ENCODE data around the gene IPO7. TPM values are rescaled to one million over a fixed set of nuclear protein-coding genes. Genes with fewer than 3 reads are reported as not detected.
A peak's percentile ranks its signal among the peaks of the same experiment; 100 is the strongest.

The IPO7 gene
- total RNA-seq, 4 donors from 2014 or later = 126 to 150 (median 136) TPM

GRCh38 chr11:9462172-9462799 lies 77.8 kb downstream of the IPO7 start:
- WGBS, 2 donors (ENCODE audit: low coverage in 1 of 2) = 50 to 76% methylated on average over 2 to 16 of the region's 16 CpGs
- ATAC-seq = no peak
- no peak for TF ChIP-seq POLR2A (IDR thresholded peaks at IDR 0.05)
- TF ChIP-seq POLR2AphosphoS5 (IDR thresholded peaks at IDR 0.05) = no peak
- TF ChIP-seq, protein P1, sequence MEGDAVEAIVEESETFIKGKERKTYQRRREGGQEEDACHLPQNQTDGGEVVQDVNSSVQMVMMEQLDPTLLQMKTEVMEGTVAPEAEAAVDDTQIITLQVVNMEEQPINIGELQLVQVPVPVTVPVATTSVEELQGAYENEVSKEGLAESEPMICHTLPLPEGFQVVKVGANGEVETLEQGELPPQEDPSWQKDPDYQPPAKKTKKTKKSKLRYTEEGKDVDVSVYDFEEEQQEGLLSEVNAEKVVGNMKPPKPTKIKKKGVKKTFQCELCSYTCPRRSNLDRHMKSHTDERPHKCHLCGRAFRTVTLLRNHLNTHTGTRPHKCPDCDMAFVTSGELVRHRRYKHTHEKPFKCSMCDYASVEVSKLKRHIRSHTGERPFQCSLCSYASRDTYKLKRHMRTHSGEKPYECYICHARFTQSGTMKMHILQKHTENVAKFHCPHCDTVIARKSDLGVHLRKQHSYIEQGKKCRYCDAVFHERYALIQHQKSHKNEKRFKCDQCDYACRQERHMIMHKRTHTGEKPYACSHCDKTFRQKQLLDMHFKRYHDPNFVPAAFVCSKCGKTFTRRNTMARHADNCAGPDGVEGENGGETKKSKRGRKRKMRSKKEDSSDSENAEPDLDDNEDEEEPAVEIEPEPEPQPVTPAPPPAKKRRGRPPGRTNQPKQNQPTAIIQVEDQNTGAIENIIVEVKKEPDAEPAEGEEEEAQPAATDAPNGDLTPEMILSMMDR (IDR thresholded peaks at IDR 0.05) = no peak
- no peak for TF ChIP-seq EP300 (IDR thresholded peaks at IDR 0.05)

GRCh38 chr11:9462806-9463537 lies 78.5 kb downstream of the IPO7 start:
- no peak overlapping the region for H3K4me3 ChIP-seq
- peaks cover 0 to 32% (median 6%) of the 10 kb centered on the region in 3 donors for H3K4me1 ChIP-seq
- no peak for TF ChIP-seq POLR2A (IDR thresholded peaks at IDR 0.05)
- TF ChIP-seq POLR2AphosphoS5 (IDR thresholded peaks at IDR 0.05) = no peak
- peak overlapping the region; percentile 75 to 100 (median 94) for H3K27ac ChIP-seq
- no peaks in the 10 kb centered on the region for H3K27me3 ChIP-seq
- H3K36me3 ChIP-seq = no peaks in the 10 kb centered on the region
- H3K9me3 ChIP-seq = no peaks in the 10 kb centered on the region
- WGBS, 2 donors (ENCODE audit: low coverage in 1 of 2) = 82 to 87% methylated on average over 4 to 8 of the region's 8 CpGs
- no peak for ATAC-seq

More at GRCh38 chr11:9462172-9462799, 77.8 kb downstream of the IPO7 start:
- Histone ChIP-seq H3K4me3 (peak overlapping the region; percentile 41 to 76), H3K4me1 (peaks cover 0 to 32% (median 6%) of the 10 kb centered on the region in 3 donors), H3K9me3 (no peaks in the 10 kb centered on the region), H3K27me3 (no peaks in the 10 kb centered on the region), H3K27ac (peak overlapping the region; percentile 75 to 100 (median 94)), H3K36me3 (no peaks in the 10 kb centered on the region)

GRCh38 chr11:9470765-9471164 lies 86.3 kb downstream of the IPO7 start:
- Histone ChIP-seq H3K4me1 (no peaks in the 10 kb centered on the region), H3K4me3 (no peak overlapping the region), H3K27me3 (no peaks in the 10 kb centered on the region), H3K36me3 (peaks cover 0 to 57% of the 10 kb centered on the region in 2 donors), H3K27ac (no peak overlapping the region), H3K9me3 (no peaks in the 10 kb centered on the region)
- TF ChIP-seq POLR2A (IDR thresholded peaks at IDR 0.05) = no peak
- no peak for ATAC-seq
- 90 to 98% methylated on average over 4 of the region's 4 CpGs for WGBS, 2 donors (ENCODE audit: low coverage in 1 of 2)

DNA sequence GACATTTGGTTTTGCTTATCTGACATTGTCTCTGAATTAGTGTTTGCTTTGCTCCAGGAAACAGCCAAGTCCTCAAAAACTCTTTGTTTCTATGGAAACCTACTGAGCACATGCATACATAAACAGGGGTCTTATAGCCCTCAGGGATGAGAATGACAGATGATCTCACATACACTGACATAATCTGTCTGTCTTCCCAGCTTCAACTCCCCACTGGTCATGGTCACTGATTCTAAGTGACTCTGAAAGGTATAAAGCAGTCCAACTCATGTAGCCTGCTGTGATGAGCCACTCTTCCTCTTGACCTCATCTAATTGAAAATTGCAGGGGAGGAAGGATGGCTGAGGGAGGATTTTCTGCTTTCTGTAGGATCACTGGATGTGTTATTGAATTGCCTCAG lies 89.0 kb downstream of the IPO7 start:
- peaks cover 0 to 82% of the 10 kb centered on the region in 2 donors for H3K36me3 ChIP-seq
- H3K4me1 ChIP-seq = no peaks in the 10 kb centered on the region
- no peak for ATAC-seq
- no peaks in the 10 kb centered on the region for H3K9me3 ChIP-seq
- H3K27me3 ChIP-seq = no peaks in the 10 kb centered on the region
- TF ChIP-seq, protein P1 (IDR thresholded peaks at IDR 0.05) = no peak
- TF ChIP-seq POLR2AphosphoS5 (IDR thresholded peaks at IDR 0.05) = no peak
- no peak for TF ChIP-seq POLR2A (IDR thresholded peaks at IDR 0.05)
- TF ChIP-seq EP300 (IDR thresholded peaks at IDR 0.05) = no peak
- H3K27ac ChIP-seq = no peak overlapping the region
- H3K4me3 ChIP-seq = no peak overlapping the region

GRCh38 chr11:9479899-9480298 lies 95.4 kb downstream of the IPO7 start:
- no peaks in the 10 kb centered on the region for H3K4me1 ChIP-seq
- no peak for ATAC-seq
- no peaks in the 10 kb centered on the region for H3K9me3 ChIP-seq
- H3K36me3 ChIP-seq = peaks cover 0 to 97% of the 10 kb centered on the region in 2 donors
- no peak overlapping the region for H3K4me3 ChIP-seq
- 71 to 76% methylated on average over 1 to 2 of the region's 2 CpGs for WGBS, 2 donors (ENCODE audit: low coverage in 1 of 2)
- no peaks in the 10 kb centered on the region for H3K27me3 ChIP-seq
- no peak overlapping the region for H3K27ac ChIP-seq
- TF ChIP-seq POLR2A (IDR thresholded peaks at IDR 0.05) = no peak
- TF ChIP-seq, protein P1 (IDR thresholded peaks at IDR 0.05) = no peak
- TF ChIP-seq POLR2AphosphoS5 (IDR thresholded peaks at IDR 0.05) = no peak
- TF ChIP-seq EP300 (IDR thresholded peaks at IDR 0.05) = no peak
